Renal pelvis (tissue), 4 donors: Measurements from ENCODE around the gene SIPA1L3. TPM values are rescaled to one million over a fixed set of nuclear protein-coding genes. Genes with fewer than 3 reads are reported as not detected.

Source experiments
- DNase-seq: peaks from one replicate; pipeline ENCODE4 v3.0.0-alpha.2; 2013
- polyA plus RNA-seq, 3 donors: library from polyadenylated mRNA; unstranded; fragments of 120-200 nt; gene quantifications; one replicate each; pipeline ENCODE4 v1.2.1, GENCODE V29; 2013; ENCODE audit not compliant: insufficient read length in 3 of 3

SIPA1L3 gene
- polyA plus RNA-seq, 3 donors = 25.4 to 40.3 (median 28.6) TPM

GRCh38 chr19:37970699-37971098, 63.7 kb downstream of the SIPA1L3 start:
- DNase-seq = no peak

GRCh38 chr19:37972803-37973202, 65.8 kb downstream of the SIPA1L3 start:
- DNase-seq = no peak

GRCh38 chr19:37973666-37974065, 66.7 kb downstream of the SIPA1L3 start:
- no peak for DNase-seq

GRCh38 chr19:37975071-37975470, 68.1 kb downstream of the SIPA1L3 start:
- no peak for DNase-seq

GRCh38 chr19:37975596-37976515, 68.8 kb downstream of the SIPA1L3 start:
- DNase-seq = no peak

- no peak for DNase-seq
These were observed 70.4 kb downstream of the SIPA1L3 start for GRCh38 chr19:37977391-37977790.

- DNase-seq = no peak
These were observed 71.0 kb downstream of the SIPA1L3 start for GRCh38 chr19:37977992-37978391.

- no peak for DNase-seq
These were observed 72.6 kb downstream of the SIPA1L3 start for GRCh38 chr19:37979547-37980082.

GRCh38 chr19:37980419-37981170, 73.6 kb downstream of the SIPA1L3 start:
- DNase-seq = peak; percentile 54

- no peak for DNase-seq
These were observed 74.9 kb downstream of the SIPA1L3 start for GRCh38 chr19:37981785-37982475.

GRCh38 chr19:37982655-37983054, 75.6 kb downstream of the SIPA1L3 start:
- DNase-seq = no peak

- no peak for DNase-seq
These were observed 76.1 kb downstream of the SIPA1L3 start for GRCh38 chr19:37983153-37983552.

GRCh38 chr19:37983916-37984315, 76.9 kb downstream of the SIPA1L3 start:
- DNase-seq = no peak

GRCh38 chr19:37986048-37986750, 79.2 kb downstream of the SIPA1L3 start:
- no peak for DNase-seq

GRCh38 chr19:37987356-37988332, 80.6 kb downstream of the SIPA1L3 start:
- DNase-seq = no peak

GRCh38 chr19:37988758-37989635, 82.0 kb downstream of the SIPA1L3 start:
- DNase-seq = no peak

- no peak for DNase-seq
These were observed 82.8 kb downstream of the SIPA1L3 start for GRCh38 chr19:37989855-37990254.

GRCh38 chr19:37990362-37990761, 83.4 kb downstream of the SIPA1L3 start:
- DNase-seq = no peak
